Measurements from ENCODE around the gene OR10R2. TPM values are rescaled to one million over a fixed set of nuclear protein-coding genes. Genes with fewer than 3 reads are reported as not detected.

OR10R2 gene
- total RNA-seq, 1 donor from 2014 or later, result not detected

- DNase-seq (no peak), ATAC-seq (no peak)
- H3K4me1 ChIP-seq, result no peaks in the 10 kb centered on the region
- H3K27me3 ChIP-seq, result no peaks in the 10 kb centered on the region
- H3K4me3 ChIP-seq, result no peak overlapping the region
- intact Hi-C loops (cut with DNase I), result no loop called here
- H3K9me3 ChIP-seq, result no peaks in the 10 kb centered on the region
- no peaks in the 10 kb centered on the region for H3K36me3 ChIP-seq
- TF ChIP-seq CTCF (IDR thresholded peaks at IDR 0.05), result no peak
- H3K27ac ChIP-seq, result no peak overlapping the region
Measured at GRCh38 chr1:158493054-158493453, 21.0 kb downstream of the OR10R2 start.

GRCh38 chr1:158494796-158495195 is 22.8 kb downstream of the OR10R2 start:
- Histone ChIP-seq H3K36me3 (no peaks in the 10 kb centered on the region), H3K4me1 (no peaks in the 10 kb centered on the region), H3K27me3 (no peaks in the 10 kb centered on the region), H3K4me3 (no peak overlapping the region), H3K9me3 (no peaks in the 10 kb centered on the region), H3K27ac (no peak overlapping the region)
- ATAC-seq (no peak), DNase-seq (no peak)
- intact Hi-C loops (cut with DNase I), result no loop called here
- no peak for TF ChIP-seq CTCF (IDR thresholded peaks at IDR 0.05)

GRCh38 chr1:158496374-158496773 is 24.4 kb downstream of the OR10R2 start:
- DNase-seq, result no peak
- peak; percentile 41 for ATAC-seq

GRCh38 chr1:158506369-158506987 is 34.5 kb downstream of the OR10R2 start:
- Histone ChIP-seq H3K36me3 (no peaks in the 10 kb centered on the region), H3K4me1 (no peaks in the 10 kb centered on the region), H3K9me3 (no peaks in the 10 kb centered on the region), H3K27me3 (no peaks in the 10 kb centered on the region), H3K4me3 (no peak overlapping the region), H3K27ac (no peak overlapping the region)
- intact Hi-C loops (cut with DNase I), result no loop called here
- TF ChIP-seq CTCF (IDR thresholded peaks at IDR 0.05), result peak; percentile 46
- DNase-seq, result no peak
- ATAC-seq, result peak; percentile 80

More at GRCh38 chr1:158496374-158496773, 24.4 kb downstream of the OR10R2 start:
- Histone ChIP-seq H3K36me3 (no peaks in the 10 kb centered on the region), H3K9me3 (no peaks in the 10 kb centered on the region), H3K4me1 (no peaks in the 10 kb centered on the region), H3K27ac (no peak overlapping the region), H3K27me3 (no peaks in the 10 kb centered on the region), H3K4me3 (no peak overlapping the region)
- intact Hi-C loops (cut with DNase I), result no loop called here
- peak; percentile 21 for TF ChIP-seq CTCF (IDR thresholded peaks at IDR 0.05)

- Histone ChIP-seq H3K27me3 (no peaks in the 10 kb centered on the region), H3K4me1 (no peaks in the 10 kb centered on the region), H3K4me3 (no peak overlapping the region), H3K36me3 (no peaks in the 10 kb centered on the region), H3K27ac (no peak overlapping the region), H3K9me3 (no peaks in the 10 kb centered on the region)
- no peak for TF ChIP-seq CTCF (IDR thresholded peaks at IDR 0.05)
- DNase-seq (no peak), ATAC-seq (no peak)
- intact Hi-C loops (cut with DNase I), result no loop called here
Measured at GRCh38 chr1:158507511-158507910, 35.5 kb downstream of the OR10R2 start.
